Immature natural killer cell (primary cell): ENCODE data around the gene CPD. TPM values are rescaled to one million over a fixed set of nuclear protein-coding genes. Genes with fewer than 3 reads are reported as not detected.
"Not testable (repeated sequence)": the region's sequence is repeated elsewhere in the genome, so short reads cannot be mapped to it uniquely, and the experiment has no call there.

Source experiments
- DNase-seq, 3 donors: peaks; one replicate each; pipeline ENCODE4 v3.0.0; 2022; ENCODE audit warnings: mixed read lengths in 1 of 3
- H3K27ac Mint-ChIP-seq, 6 donors: one replicate each; pipeline ENCODE4 v1.8.0; 2020; ENCODE audit warnings: mixed read lengths in 6 of 6, mild to moderate bottlenecking in 5 of 6, inconsistent platforms in 4 of 6, moderate library complexity in 3 of 6
- H3K27me3 Mint-ChIP-seq, 3 donors: one replicate each; pipeline ENCODE4 v1.8.0; 2020 to 2021; ENCODE audit warnings: low read depth in 3 of 3, mild to moderate bottlenecking in 3 of 3, mixed read lengths in 3 of 3, moderate library complexity in 3 of 3, inconsistent platforms in 1 of 3
- H3K36me3 Mint-ChIP-seq, 3 donors: one replicate each; pipeline ENCODE4 v1.8.0; 2020; ENCODE audit warnings: mixed read lengths in 3 of 3, inconsistent platforms in 2 of 3, mild to moderate bottlenecking in 2 of 3
- H3K4me1 Mint-ChIP-seq, 2 donors: one replicate each; pipeline ENCODE4 v1.8.0; 2020; ENCODE audit warnings: inconsistent platforms in 2 of 2, mild to moderate bottlenecking in 2 of 2, mixed read lengths in 2 of 2, moderate library complexity in 1 of 2
- H3K4me3 Mint-ChIP-seq, 5 donors: one replicate each; pipeline ENCODE4 v1.8.0; 2020; ENCODE audit warnings: mild to moderate bottlenecking in 5 of 5, mixed read lengths in 5 of 5, inconsistent platforms in 3 of 5, moderate library complexity in 3 of 5
- H3K9me3 Mint-ChIP-seq, 6 donors: one replicate each; pipeline ENCODE4 v1.8.0; 2020; ENCODE audit warnings: mild to moderate bottlenecking in 6 of 6, mixed read lengths in 6 of 6, inconsistent platforms in 4 of 6, moderate library complexity in 3 of 6
- polyA plus RNA-seq, 3 donors: library from polyadenylated mRNA; unstranded; fragments of 300-500 nt; fragmentation: Illumina TruSeq; gene quantifications; one replicate each; pipeline ENCODE4 v1.2.3, GENCODE V29; 2021

Gene CPD
- 10 to 100 TPM; 22.0 to 37.4 (median 24.8) TPM for polyA plus RNA-seq

DNA sequence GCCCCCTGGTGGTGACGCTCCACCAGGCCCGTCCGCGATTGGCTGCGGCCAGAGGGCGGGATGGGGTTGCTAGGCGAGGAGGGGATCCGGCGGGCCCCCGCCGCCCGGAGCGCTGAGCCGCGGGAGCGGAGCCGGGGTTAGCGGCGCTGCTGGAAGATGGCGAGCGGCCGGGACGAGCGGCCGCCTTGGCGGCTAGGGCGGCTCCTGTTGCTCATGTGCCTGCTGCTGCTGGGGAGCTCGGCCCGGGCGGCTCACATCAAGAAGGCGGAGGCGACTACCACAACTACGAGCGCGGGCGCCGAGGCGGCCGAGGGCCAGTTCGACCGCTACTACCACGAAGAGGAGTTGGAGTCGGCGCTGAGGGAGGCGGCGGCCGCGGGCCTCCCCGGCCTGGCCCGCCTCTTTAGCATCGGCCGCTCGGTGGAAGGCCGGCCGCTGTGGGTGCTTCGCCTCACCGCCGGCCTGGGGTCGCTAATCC lies at the start of gene CPD:
Gene CPD, plus strand, starts transcription at position 103 of the 478 bp plus-strand sequence. Its CDS starts 54 bp downstream, at position 157.
- peaks cover 56 to 63% of the 10 kb centered on the region in 2 donors for H3K4me1 Mint-ChIP-seq
- H3K27me3 Mint-ChIP-seq: peaks cover 8 to 14% (median 14%) of the 10 kb centered on the region in 3 donors
- DNase-seq: peak; percentile 96 to 97 (median 96)
- H3K36me3 Mint-ChIP-seq: peaks cover 0 to 3% (median 0%) of the 10 kb centered on the region in 3 donors
- H3K27ac Mint-ChIP-seq: peak within 1 kb of the TSS; percentile 94 to 100 (median 98)
- no peaks in the 10 kb centered on the region for H3K9me3 Mint-ChIP-seq
- peak within 1 kb of the TSS; percentile 91 to 99 (median 96) for H3K4me3 Mint-ChIP-seq

DNA sequence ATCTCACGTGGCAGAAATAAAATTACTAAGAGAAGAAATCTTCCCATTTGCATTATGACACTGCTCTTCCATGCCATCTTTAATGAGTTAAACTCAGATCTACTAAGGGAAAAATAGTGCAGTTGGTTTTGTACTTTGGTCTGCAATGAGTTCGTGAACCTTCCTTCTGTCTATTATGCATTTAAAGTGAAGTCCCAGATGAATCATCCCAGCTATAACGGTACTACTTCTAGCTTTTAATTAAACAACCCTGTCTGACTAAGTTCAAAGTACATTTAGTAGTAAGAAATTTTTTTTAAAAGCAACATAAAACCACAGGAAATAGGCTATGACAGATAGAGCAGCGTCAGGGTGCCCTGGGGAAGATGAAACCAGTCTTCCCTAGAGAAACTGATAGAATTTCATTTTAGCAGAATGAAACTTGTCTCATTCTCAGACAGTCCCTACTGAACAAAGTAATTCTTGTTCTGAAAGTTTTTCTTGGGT lies 46.6 kb upstream of the CPD start:
- peaks cover 27 to 31% of the 10 kb centered on the region in 2 donors for H3K4me1 Mint-ChIP-seq
- no peaks in the 10 kb centered on the region for H3K36me3 Mint-ChIP-seq
- no peaks in the 10 kb centered on the region for H3K9me3 Mint-ChIP-seq
- peak overlapping the region; percentile 50 to 83 (median 72) for H3K27ac Mint-ChIP-seq
- peak overlapping the region; percentile 15 to 71 (median 62) for H3K4me3 Mint-ChIP-seq
- peaks cover 0 to 5% (median 0%) of the 10 kb centered on the region in 3 donors for H3K27me3 Mint-ChIP-seq
- DNase-seq: peak; percentile 37 to 59 (median 41)

DNA sequence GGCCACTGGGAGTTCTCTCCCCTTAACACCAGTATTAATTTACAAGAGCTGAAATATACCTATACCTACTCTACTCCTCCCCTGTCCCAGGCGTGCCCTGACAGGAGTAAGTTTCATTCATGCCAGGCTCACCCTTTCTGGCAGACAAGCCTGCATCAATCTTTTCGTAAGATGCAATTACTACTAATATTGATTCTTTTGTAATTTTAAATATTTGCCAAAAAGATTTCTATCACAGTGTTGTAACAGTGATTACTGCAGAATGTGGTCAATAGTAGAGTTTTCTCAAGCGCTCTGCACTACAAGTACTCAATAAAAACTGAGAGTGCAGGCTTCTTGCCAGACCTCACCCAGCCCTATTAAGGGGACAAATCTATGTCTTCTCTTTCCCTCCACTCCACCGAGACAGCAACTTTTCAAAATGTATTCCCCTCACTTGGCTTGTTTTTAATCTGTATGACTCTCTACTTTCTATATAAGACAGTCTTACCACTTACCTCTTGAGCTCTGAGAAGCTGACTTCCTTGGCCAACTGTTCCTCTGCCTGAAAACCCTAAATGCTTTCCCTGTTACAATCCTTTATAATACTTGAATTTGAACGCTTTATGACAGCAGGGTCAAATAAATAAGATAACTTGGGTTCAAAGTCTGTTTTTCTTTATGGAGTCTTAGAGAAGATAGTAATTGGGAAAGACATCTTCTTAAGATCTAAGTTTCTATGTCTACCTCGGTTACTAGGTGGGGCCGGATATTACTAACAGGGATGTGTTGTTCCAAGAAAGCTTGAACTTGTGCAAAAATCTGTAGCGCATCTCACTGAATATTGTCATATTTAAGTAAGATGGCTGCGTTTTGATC lies 45.0 kb upstream of the CPD start, which contains the start of gene TMIGD1:
Gene TMIGD1, minus strand, starts transcription at position 555 of the 858 bp plus-strand sequence. CDS start 1,924 bp downstream, outside the sequence.
- Mint-ChIP-seq H3K4me3 (peak within 1 kb of the TSS in 1 of 5 donors; percentile 2), H3K27ac (peak within 1 kb of the TSS in 5 of 6 donors; percentile 50 to 83 (median 74)), H3K36me3 (no peaks in the 10 kb centered on the region), H3K27me3 (peaks cover 0 to 2% (median 2%) of the 10 kb centered on the region in 3 donors), H3K4me1 (peaks cover 27 to 31% of the 10 kb centered on the region in 2 donors), H3K9me3 (no peaks in the 10 kb centered on the region)
- DNase-seq: no peak

DNA sequence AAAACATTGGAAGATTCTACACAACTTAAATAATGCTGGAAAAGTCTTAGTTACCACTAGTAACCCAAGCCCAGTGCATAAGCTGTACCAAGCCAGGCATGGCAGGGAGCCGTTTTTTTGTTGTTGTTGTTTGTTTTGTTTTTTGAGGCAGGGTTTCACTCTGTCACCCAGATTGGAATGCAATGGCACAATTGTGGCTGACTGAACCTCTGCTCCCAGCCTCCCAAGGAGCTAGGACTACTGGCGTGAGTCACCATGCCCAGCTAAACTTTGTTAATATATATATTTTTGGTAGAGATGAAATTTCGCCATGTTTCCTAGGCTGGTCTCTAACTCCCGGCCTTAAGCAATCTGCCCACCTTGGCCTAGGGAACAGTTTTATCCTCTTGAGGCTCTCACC lies 44.3 kb upstream of the CPD start:
- no peaks in the 10 kb centered on the region for H3K9me3 Mint-ChIP-seq
- no peak for DNase-seq
- H3K27me3 Mint-ChIP-seq: peaks cover 0 to 2% (median 2%) of the 10 kb centered on the region in 3 donors
- peaks cover 27 to 31% of the 10 kb centered on the region in 2 donors for H3K4me1 Mint-ChIP-seq
- H3K27ac Mint-ChIP-seq: no peak overlapping the region
- H3K4me3 Mint-ChIP-seq: no peak overlapping the region
- no peaks in the 10 kb centered on the region for H3K36me3 Mint-ChIP-seq

DNA sequence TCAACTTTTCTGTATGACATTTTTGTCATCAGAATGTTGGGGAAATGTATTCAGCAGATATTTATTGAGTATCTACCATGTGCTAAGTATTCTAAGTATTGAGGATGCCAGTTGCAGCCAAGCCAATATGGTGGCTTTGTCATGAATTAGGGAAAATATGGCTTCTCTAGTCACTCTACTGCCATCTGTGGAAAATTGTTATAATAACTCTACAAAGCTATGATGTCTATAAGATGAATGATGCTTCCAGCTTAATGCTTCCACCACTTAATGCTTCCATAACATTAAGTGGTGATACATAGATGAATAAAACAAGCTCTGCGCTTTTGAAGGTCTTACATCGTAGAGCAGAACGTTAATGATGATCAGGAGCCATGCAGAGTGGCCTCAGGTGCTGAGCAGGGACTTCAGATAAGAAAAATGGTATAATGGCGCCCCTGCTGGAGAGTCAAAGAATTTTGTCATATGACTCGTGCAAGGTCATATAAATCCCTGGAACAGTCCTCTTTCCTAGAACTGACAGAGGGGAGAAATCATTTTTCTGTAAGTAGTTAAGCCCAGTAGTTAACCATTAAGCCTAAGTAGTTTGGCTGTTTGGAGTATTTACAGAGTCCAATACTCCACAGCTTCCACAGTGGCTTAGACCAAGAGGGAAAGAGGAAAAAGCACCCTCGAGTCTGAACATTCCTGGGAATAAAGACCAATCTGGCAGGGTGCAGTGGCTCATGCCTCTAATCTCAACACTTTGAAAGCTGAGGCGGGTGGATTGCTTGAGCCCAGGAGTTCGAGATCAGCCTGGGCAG lies 42.2 kb upstream of the CPD start:
- peak; percentile 57 to 75 (median 61) for DNase-seq
- Mint-ChIP-seq H3K9me3 (no peaks in the 10 kb centered on the region), H3K36me3 (no peaks in the 10 kb centered on the region), H3K27me3 (peaks cover 2 to 4% (median 2%) of the 10 kb centered on the region in 3 donors), H3K27ac (peak overlapping the region in 3 of 6 donors; percentile 17 to 65 (median 23)), H3K4me3 (no peak overlapping the region), H3K4me1 (peaks cover 24 to 25% of the 10 kb centered on the region in 2 donors)

DNA sequence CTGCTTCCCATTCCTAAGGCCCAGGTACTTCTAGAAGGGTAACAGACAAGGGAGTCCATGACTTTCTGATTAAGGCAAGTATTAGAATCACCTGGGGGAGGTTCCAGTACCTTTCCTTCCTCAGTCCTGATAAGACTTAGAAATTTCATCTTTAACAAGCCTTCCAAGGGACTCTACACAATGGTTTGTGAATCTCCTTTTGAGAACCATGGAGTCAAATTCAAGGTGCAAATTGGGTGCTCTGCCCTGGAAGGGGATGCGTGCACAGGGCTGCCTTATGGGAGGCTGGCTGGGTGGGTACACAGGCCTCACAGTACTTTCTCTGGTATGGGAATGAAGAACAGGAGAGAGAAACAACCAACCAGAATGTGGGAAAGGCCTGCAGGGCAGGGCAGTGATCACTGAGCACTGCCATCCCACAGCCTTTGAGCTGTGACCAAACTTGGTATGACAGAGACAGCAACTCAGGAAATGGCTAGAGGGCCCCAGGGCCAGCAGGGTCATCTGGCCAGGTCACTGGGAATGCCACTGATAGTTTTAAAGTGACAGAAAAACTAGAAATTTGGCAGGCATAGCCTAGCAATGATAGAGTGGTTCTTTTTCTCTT lies 41.2 kb upstream of the CPD start:
- Mint-ChIP-seq H3K27me3 (peaks cover 2 to 4% (median 4%) of the 10 kb centered on the region in 3 donors), H3K27ac (no peak overlapping the region), H3K9me3 (no peaks in the 10 kb centered on the region), H3K4me1 (peaks cover 15 to 18% of the 10 kb centered on the region in 2 donors), H3K4me3 (no peak overlapping the region), H3K36me3 (no peaks in the 10 kb centered on the region)
- DNase-seq: no peak

DNA sequence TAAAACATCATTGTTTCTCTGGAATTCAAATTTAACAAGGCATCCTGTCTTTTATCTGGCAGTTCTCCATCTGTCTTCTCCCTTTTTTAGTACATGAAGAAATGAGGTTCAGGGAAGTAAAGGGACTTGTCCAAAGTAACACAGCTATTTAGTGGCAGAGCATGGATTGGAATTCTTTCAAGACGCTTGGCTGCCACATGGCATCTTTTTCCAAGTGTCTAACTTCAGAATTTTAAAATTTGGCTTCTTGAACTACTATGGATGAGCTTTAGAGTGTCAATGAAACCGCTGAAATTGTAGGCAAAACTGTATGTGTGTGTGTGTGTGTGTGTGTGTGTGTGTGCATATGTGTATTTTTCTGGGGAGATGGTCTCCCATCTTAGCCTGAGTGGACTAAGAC lies 39.6 kb upstream of the CPD start:
- Mint-ChIP-seq H3K9me3 (no peaks in the 10 kb centered on the region), H3K36me3 (no peaks in the 10 kb centered on the region), H3K27ac (no peak overlapping the region)

DNA sequence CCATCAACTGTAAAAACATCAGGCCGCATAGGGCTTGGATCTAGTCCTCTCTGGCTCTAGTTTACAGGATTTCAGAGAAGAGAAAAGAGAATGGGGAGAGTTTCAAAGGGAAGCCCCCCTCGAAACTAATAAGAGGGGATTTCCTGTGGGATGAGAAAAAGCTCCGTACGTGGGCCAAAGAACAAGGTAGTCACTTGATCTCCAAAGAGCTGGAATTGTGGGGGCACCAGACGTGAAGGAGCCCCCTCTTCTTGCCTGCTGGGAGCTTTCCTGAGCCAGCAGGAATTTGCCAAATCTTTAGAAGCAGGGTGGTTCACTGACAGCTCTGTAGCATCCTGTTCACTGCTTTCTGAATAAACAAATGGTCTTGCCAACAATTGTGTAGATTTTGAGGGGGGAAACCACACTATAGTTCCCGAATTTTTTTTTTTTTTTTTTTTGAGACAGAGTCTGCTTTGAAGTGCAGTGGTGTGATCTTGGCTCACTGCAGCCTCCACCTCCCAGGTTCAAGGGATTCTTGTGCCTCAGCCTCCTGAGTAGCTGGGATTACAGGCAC lies 37.8 kb upstream of the CPD start:
- Mint-ChIP-seq H3K4me1 (peaks cover 10 to 14% of the 10 kb centered on the region in 2 donors), H3K27me3 (peaks cover 1 to 4% (median 2%) of the 10 kb centered on the region in 3 donors), H3K36me3 (no peaks in the 10 kb centered on the region), H3K9me3 (no peaks in the 10 kb centered on the region), H3K4me3 (no peak overlapping the region), H3K27ac (peak overlapping the region in 2 of 6 donors; percentile 19 to 30)
- DNase-seq: no peak

More for the DNA sequence above, 39.6 kb upstream of the CPD start:
- peaks cover 10 to 14% of the 10 kb centered on the region in 2 donors for H3K4me1 Mint-ChIP-seq
- H3K27me3 Mint-ChIP-seq: peaks cover 1 to 4% (median 2%) of the 10 kb centered on the region in 3 donors
- H3K4me3 Mint-ChIP-seq: no peak overlapping the region
- DNase-seq: no peak

DNA sequence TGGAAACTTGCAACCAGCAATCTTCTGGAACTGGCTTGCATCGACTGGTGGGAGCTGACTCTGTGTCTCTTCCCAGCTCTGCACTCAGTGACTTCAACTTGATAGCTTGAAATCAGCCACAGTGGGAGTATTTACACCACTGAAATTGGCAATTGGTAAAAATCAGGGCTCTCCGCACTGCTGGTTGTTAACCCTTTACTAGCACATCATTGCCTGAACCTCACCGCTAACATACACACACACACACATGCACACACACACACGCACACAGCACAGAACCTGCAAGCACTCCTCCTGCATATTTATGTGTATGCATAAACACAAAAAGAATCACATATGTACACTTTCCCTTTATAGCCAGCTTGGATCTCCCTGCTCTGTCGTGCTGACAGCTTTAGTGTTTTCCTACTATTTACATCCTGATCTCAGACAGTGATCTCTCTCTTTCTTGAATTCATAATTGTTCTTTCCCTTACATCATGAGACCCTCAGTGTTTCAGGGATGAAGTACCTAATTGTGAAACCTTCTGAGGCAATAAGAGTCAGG lies 37.0 kb upstream of the CPD start:
- no peak overlapping the region for H3K27ac Mint-ChIP-seq
- H3K9me3 Mint-ChIP-seq: no peaks in the 10 kb centered on the region
- H3K36me3 Mint-ChIP-seq: no peaks in the 10 kb centered on the region
- DNase-seq: no peak
- H3K4me3 Mint-ChIP-seq: no peak overlapping the region
- H3K4me1 Mint-ChIP-seq: peaks cover 10 to 14% of the 10 kb centered on the region in 2 donors
- H3K27me3 Mint-ChIP-seq: peaks cover 1 to 4% (median 2%) of the 10 kb centered on the region in 3 donors

DNA sequence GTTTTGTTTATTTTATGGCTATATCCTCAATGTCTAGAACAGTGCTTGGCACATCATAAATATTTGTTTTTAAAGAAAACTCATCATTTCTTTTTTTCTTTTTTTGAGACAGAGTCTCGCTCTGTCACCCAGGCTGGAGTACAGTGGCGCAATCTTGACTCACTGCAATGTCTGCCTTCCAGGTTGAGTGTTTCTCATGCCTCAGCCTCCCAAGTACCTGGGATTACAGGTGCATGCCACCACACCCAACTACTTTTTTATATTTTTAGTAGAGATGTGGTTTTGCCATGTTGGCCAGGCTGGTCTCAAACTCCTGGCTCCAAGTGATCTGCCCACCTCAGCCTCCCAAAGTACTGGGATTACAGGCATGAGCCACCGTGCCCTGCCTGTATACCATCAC lies 35.5 kb upstream of the CPD start:
- peak overlapping the region in 1 of 6 donors; percentile 40 for H3K27ac Mint-ChIP-seq
- H3K27me3 Mint-ChIP-seq, H3K36me3 Mint-ChIP-seq, DNase-seq, H3K9me3 Mint-ChIP-seq, H3K4me3 Mint-ChIP-seq: not testable (repeated sequence)
- H3K4me1 Mint-ChIP-seq: peaks cover 10 to 14% of the 10 kb centered on the region in 2 donors

DNA sequence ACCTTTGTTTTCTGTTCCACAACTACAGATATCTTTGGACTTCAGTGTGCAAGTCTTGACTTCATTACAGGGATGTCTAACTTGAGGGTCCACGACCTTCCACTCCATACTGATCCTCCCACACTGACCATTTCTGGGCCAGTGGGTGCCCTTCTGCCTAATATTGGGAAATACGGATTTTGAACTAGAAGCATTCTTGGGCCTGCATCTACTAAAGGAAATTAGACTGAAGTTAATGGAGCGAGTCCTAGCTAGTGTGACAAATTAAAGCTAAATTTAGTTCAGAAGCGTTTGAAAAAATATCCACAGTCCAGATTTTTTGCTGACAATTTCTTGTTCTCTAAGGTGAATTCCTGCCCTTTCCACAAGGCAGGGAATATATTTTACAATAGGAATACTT lies 34.9 kb upstream of the CPD start:
- peaks cover 10 to 14% of the 10 kb centered on the region in 2 donors for H3K4me1 Mint-ChIP-seq
- no peak overlapping the region for H3K4me3 Mint-ChIP-seq

DNA sequence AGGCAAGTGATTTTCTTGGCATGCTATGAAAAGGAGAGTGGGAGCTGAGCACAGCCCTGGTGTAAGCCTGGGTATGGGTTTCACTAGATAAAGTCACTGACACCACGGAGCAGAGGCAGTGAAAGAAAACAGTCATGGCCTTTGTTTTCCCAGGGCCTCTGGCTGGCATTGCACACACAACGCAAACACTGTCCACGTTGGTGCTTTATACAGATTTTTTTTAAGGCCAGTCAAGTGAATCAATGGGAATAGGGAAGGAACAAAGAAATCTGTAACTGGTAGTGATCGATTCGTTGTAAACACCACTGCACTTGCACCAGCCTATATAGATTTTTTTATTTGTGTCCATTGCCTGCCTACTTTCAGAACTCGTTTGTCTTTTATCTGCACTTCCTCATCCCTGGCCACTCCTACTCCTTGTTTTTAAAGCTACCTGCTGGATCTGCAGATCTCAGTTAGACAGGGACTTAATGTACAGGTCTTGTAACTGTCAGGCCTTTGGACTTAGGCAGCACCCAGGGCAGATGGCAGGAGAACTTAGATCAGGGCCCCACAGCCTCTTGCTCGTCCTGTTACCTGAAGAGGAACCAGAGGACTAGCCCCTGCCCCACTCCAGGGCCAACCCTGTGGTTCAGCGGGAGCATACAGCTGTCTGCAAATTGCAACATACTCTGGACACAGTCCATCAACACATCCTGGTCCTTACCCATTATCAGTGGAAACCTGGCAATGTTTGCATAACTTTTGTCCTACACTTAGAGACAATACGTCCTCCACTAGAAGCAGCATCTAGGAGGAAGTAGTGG lies 34.2 kb upstream of the CPD start:
- H3K9me3 Mint-ChIP-seq: no peaks in the 10 kb centered on the region
- DNase-seq: no peak
- no peaks in the 10 kb centered on the region for H3K36me3 Mint-ChIP-seq
- H3K27me3 Mint-ChIP-seq: peaks cover 0 to 9% (median 1%) of the 10 kb centered on the region in 3 donors
- H3K4me1 Mint-ChIP-seq: peaks cover 10 to 14% of the 10 kb centered on the region in 2 donors
- H3K27ac Mint-ChIP-seq: peak overlapping the region in 1 of 6 donors; percentile 19
- no peak overlapping the region for H3K4me3 Mint-ChIP-seq

More for the DNA sequence above, 34.9 kb upstream of the CPD start:
- no peaks in the 10 kb centered on the region for H3K9me3 Mint-ChIP-seq
- no peaks in the 10 kb centered on the region for H3K36me3 Mint-ChIP-seq
- DNase-seq: no peak
- H3K27me3 Mint-ChIP-seq: peaks cover 0 to 6% (median 1%) of the 10 kb centered on the region in 3 donors
- H3K27ac Mint-ChIP-seq: no peak overlapping the region
